Measurements from ENCODE around the gene BTBD8. TPM values are rescaled to one million over a fixed set of nuclear protein-coding genes. Genes with fewer than 3 reads are reported as not detected.

The BTBD8 gene
- total RNA-seq, 2 donors from 2014 or later, result 4.2 to 6.5 TPM

- DNase-seq (ENCODE audit: low spot score), result no peak
- TF ChIP-seq CTCF (IDR thresholded peaks at IDR 0.05), result no peak
These were observed 123.0 kb downstream of the BTBD8 start for GRCh38 chr1:92203105-92203504.

GRCh38 chr1:92210701-92211100 lies 130.6 kb downstream of the BTBD8 start:
- no peak for DNase-seq (ENCODE audit: low spot score)
- no peak for TF ChIP-seq CTCF (IDR thresholded peaks at IDR 0.05)
- Histone ChIP-seq H3K4me1 (no peaks in the 10 kb centered on the region), H3K9me3 (peaks cover 0 to 12% of the 10 kb centered on the region in 2 donors), H3K27me3 (no peaks in the 10 kb centered on the region), H3K27ac (no peak overlapping the region), H3K4me3 (no peak overlapping the region), H3K36me3 (no peaks in the 10 kb centered on the region)

More at GRCh38 chr1:92203105-92203504, 123.0 kb downstream of the BTBD8 start:
- no peaks in the 10 kb centered on the region for H3K27me3 ChIP-seq
- no peaks in the 10 kb centered on the region for H3K4me1 ChIP-seq
- H3K27ac ChIP-seq, result no peak overlapping the region
- no peaks in the 10 kb centered on the region for H3K36me3 ChIP-seq
- H3K9me3 ChIP-seq, result peaks cover 0 to 12% of the 10 kb centered on the region in 2 donors
- no peak overlapping the region for H3K4me3 ChIP-seq

GRCh38 chr1:92211166-92211565 lies 131.0 kb downstream of the BTBD8 start:
- Histone ChIP-seq H3K27ac (no peak overlapping the region), H3K9me3 (peaks cover 0 to 9% of the 10 kb centered on the region in 2 donors), H3K36me3 (no peaks in the 10 kb centered on the region), H3K4me1 (no peaks in the 10 kb centered on the region), H3K4me3 (no peak overlapping the region), H3K27me3 (no peaks in the 10 kb centered on the region)
- no peak for TF ChIP-seq CTCF (IDR thresholded peaks at IDR 0.05)
- DNase-seq (ENCODE audit: low spot score), result no peak

- Histone ChIP-seq H3K4me1 (no peaks in the 10 kb centered on the region), H3K27ac (no peak within 1 kb of the TSS), H3K9me3 (no peaks in the 10 kb centered on the region), H3K27me3 (no peaks in the 10 kb centered on the region), H3K36me3 (no peaks in the 10 kb centered on the region), H3K4me3 (no peak within 1 kb of the TSS)
- no peak for TF ChIP-seq CTCF (IDR thresholded peaks at IDR 0.05)
- no peak for DNase-seq (ENCODE audit: low spot score)
These were observed 137.6 kb downstream of the BTBD8 start, which contains the start of gene C1orf146 for GRCh38 chr1:92217721-92218120. Gene C1orf146, plus strand, starts transcription at chr1:92217915. Its CDS starts 13,506 bp downstream, at chr1:92231421.

- H3K9me3 ChIP-seq, result no peaks in the 10 kb centered on the region
- H3K4me1 ChIP-seq, result no peaks in the 10 kb centered on the region
- H3K27ac ChIP-seq, result no peak overlapping the region
- H3K36me3 ChIP-seq, result no peaks in the 10 kb centered on the region
- H3K27me3 ChIP-seq, result no peaks in the 10 kb centered on the region
- no peak for TF ChIP-seq CTCF (IDR thresholded peaks at IDR 0.05)
- no peak overlapping the region for H3K4me3 ChIP-seq
- DNase-seq (ENCODE audit: low spot score), result no peak
These were observed 138.4 kb downstream of the BTBD8 start for GRCh38 chr1:92218559-92218958.

- H3K4me3 ChIP-seq, result no peak overlapping the region
- H3K9me3 ChIP-seq, result no peaks in the 10 kb centered on the region
- TF ChIP-seq CTCF (IDR thresholded peaks at IDR 0.05), result no peak
- H3K27ac ChIP-seq, result no peak overlapping the region
- no peak for DNase-seq (ENCODE audit: low spot score)
- H3K27me3 ChIP-seq, result no peaks in the 10 kb centered on the region
- H3K36me3 ChIP-seq, result no peaks in the 10 kb centered on the region
- H3K4me1 ChIP-seq, result no peaks in the 10 kb centered on the region
These were observed 138.9 kb downstream of the BTBD8 start for GRCh38 chr1:92219028-92219427.
